ENCODE measurements around the gene EFL1. TPM values are rescaled to one million over a fixed set of nuclear protein-coding genes. Genes with fewer than 3 reads are reported as not detected.
"Not testable (repeated sequence)": the region's sequence is repeated elsewhere in the genome, so short reads cannot be mapped to it uniquely, and the experiment has no call there.

EFL1 gene
- total RNA-seq, 4 donors from 2014 or later: 5.3 to 18.1 (median 12.5) TPM

- not testable (repeated sequence) for H3K4me3 ChIP-seq; H3K27ac ChIP-seq; H3K4me1 ChIP-seq; H3K9me3 ChIP-seq; DNase-seq (ENCODE audit: low spot score in 2 of 2); H3K27me3 ChIP-seq
- 81 to 97% methylated on average over 1 of the region's 1 CpG for WGBS, 2 donors
- peaks cover 0 to 47% (median 6%) of the 10 kb centered on the region in 3 donors for H3K36me3 ChIP-seq
Measured at GRCh38 chr15:82241836-82242499, 20.6 kb downstream of the EFL1 start.

GRCh38 chr15:82239685-82240391 lies 22.7 kb downstream of the EFL1 start:
- no peaks in the 10 kb centered on the region for H3K4me1 ChIP-seq
- H3K27me3 ChIP-seq: no peaks in the 10 kb centered on the region
- TF ChIP-seq POLR2A (IDR thresholded peaks at IDR 0.05) (no peak), EP300 (IDR thresholded peaks at IDR 0.05) (no peak), CTCF (IDR thresholded peaks at IDR 0.05) (no peak)
- H3K27ac ChIP-seq: no peak overlapping the region
- 90 to 93% methylated on average over 5 of the region's 5 CpGs for WGBS, 2 donors
- H3K9me3 ChIP-seq: no peaks in the 10 kb centered on the region
- H3K4me3 ChIP-seq: no peak overlapping the region
- DNase-seq (ENCODE audit: low spot score in 2 of 2): no peak
- peaks cover 0 to 37% (median 6%) of the 10 kb centered on the region in 3 donors for H3K36me3 ChIP-seq

GRCh38 chr15:82237944-82238534 lies 24.5 kb downstream of the EFL1 start:
- not testable (repeated sequence) for H3K27ac ChIP-seq; H3K9me3 ChIP-seq; H3K27me3 ChIP-seq; DNase-seq (ENCODE audit: low spot score in 2 of 2); H3K4me3 ChIP-seq; H3K4me1 ChIP-seq
- H3K36me3 ChIP-seq: peaks cover 0 to 37% (median 6%) of the 10 kb centered on the region in 3 donors
- WGBS, 2 donors: 63 to 74% methylated on average over 3 of the region's 3 CpGs

- DNase-seq (ENCODE audit: low spot score in 2 of 2): no peak
- Histone ChIP-seq H3K36me3 (peaks cover 0 to 41% (median 3%) of the 10 kb centered on the region in 3 donors), H3K27ac (no peak overlapping the region), H3K4me1 (no peaks in the 10 kb centered on the region), H3K27me3 (no peaks in the 10 kb centered on the region), H3K4me3 (no peak overlapping the region), H3K9me3 (no peaks in the 10 kb centered on the region)
- WGBS, 2 donors: 94 to 95% methylated on average over 2 of the region's 2 CpGs
- no peak for TF ChIP-seq POLR2A (IDR thresholded peaks at IDR 0.05)
- no peak for TF ChIP-seq CTCF (IDR thresholded peaks at IDR 0.05)
- TF ChIP-seq EP300 (IDR thresholded peaks at IDR 0.05): no peak
Measured at GRCh38 chr15:82231842-82232241, 30.7 kb downstream of the EFL1 start.

- DNase-seq (ENCODE audit: low spot score in 2 of 2): no peak
- no peak overlapping the region for H3K27ac ChIP-seq
- WGBS, 2 donors: 46 to 63% methylated on average over 2 of the region's 2 CpGs
- no peak overlapping the region for H3K4me3 ChIP-seq
- H3K9me3 ChIP-seq: no peaks in the 10 kb centered on the region
- no peak for TF ChIP-seq EP300 (IDR thresholded peaks at IDR 0.05)
- no peak for TF ChIP-seq POLR2A (IDR thresholded peaks at IDR 0.05)
- TF ChIP-seq CTCF (IDR thresholded peaks at IDR 0.05): no peak
- H3K4me1 ChIP-seq: no peaks in the 10 kb centered on the region
- H3K36me3 ChIP-seq: peaks cover 0 to 45% (median 3%) of the 10 kb centered on the region in 3 donors
- H3K27me3 ChIP-seq: no peaks in the 10 kb centered on the region
Measured at GRCh38 chr15:82231233-82231632, 31.3 kb downstream of the EFL1 start.

GRCh38 chr15:82228750-82229149 lies 33.8 kb downstream of the EFL1 start:
- H3K27me3 ChIP-seq: no peaks in the 10 kb centered on the region
- WGBS, 2 donors: 77 to 83% methylated on average over 1 of the region's 1 CpG
- H3K36me3 ChIP-seq: peaks cover 0 to 47% (median 3%) of the 10 kb centered on the region in 3 donors
- TF ChIP-seq POLR2A (IDR thresholded peaks at IDR 0.05): no peak
- no peaks in the 10 kb centered on the region for H3K9me3 ChIP-seq
- no peak overlapping the region for H3K4me3 ChIP-seq
- no peak for DNase-seq (ENCODE audit: low spot score in 2 of 2)
- H3K27ac ChIP-seq: no peak overlapping the region
- H3K4me1 ChIP-seq: no peaks in the 10 kb centered on the region

- H3K27ac ChIP-seq; H3K27me3 ChIP-seq; DNase-seq (ENCODE audit: low spot score in 2 of 2); H3K4me3 ChIP-seq; H3K4me1 ChIP-seq; H3K9me3 ChIP-seq: not testable (repeated sequence)
- peaks cover 0 to 34% (median 0%) of the 10 kb centered on the region in 3 donors for H3K36me3 ChIP-seq
- 60 to 61% methylated on average over 2 of the region's 2 CpGs for WGBS, 2 donors
Measured at GRCh38 chr15:82221535-82221934, 41.0 kb downstream of the EFL1 start.

- not testable (repeated sequence) for H3K27ac ChIP-seq; H3K4me3 ChIP-seq; H3K9me3 ChIP-seq; H3K4me1 ChIP-seq; H3K27me3 ChIP-seq; DNase-seq (ENCODE audit: low spot score in 2 of 2)
- 67 to 68% methylated on average over 2 of the region's 2 CpGs for WGBS, 2 donors
- H3K36me3 ChIP-seq: peaks cover 0 to 39% (median 0%) of the 10 kb centered on the region in 3 donors
Measured at GRCh38 chr15:82216092-82216491, 46.4 kb downstream of the EFL1 start.

GRCh38 chr15:82212201-82212600 lies 50.3 kb downstream of the EFL1 start:
- not testable (repeated sequence) for H3K9me3 ChIP-seq; H3K4me3 ChIP-seq; DNase-seq (ENCODE audit: low spot score in 2 of 2); H3K27me3 ChIP-seq; H3K4me1 ChIP-seq; H3K27ac ChIP-seq
- H3K36me3 ChIP-seq: peaks cover 0 to 16% (median 0%) of the 10 kb centered on the region in 3 donors
